DMS53 treated with DMSO at 0.1 percent for 48 hours (cell line): ENCODE results near the gene HOXA1.

Source experiments
- DNase-seq: peaks from one replicate; lab custom pipeline; 2025; ENCODE audit not compliant: unreplicated experiment; lab: John Stamatoyannopoulos, UW

The HOXA1 gene

GRCh38 chr7:27094304-27095049 lies 1.3 kb downstream of the HOXA1 start:
- DNase-seq: no peak

- no peak for DNase-seq
These were observed 2.5 kb downstream of the HOXA1 start for GRCh38 chr7:27093184-27093895.

GRCh38 chr7:27092819-27093110 lies 3.0 kb downstream of the HOXA1 start:
- DNase-seq: no peak

- no peak for DNase-seq
These were observed 3.6 kb downstream of the HOXA1 start for GRCh38 chr7:27091941-27092818.

- peak; percentile 94 for DNase-seq
These were observed 4.7 kb downstream of the HOXA1 start for GRCh38 chr7:27091105-27091504.

GRCh38 chr7:27088002-27088922 lies 7.5 kb downstream of the HOXA1 start:
- no peak for DNase-seq

GRCh38 chr7:27083646-27084045 lies 12.2 kb downstream of the HOXA1 start:
- peak; percentile 55 for DNase-seq

- DNase-seq: no peak
These were observed 13.6 kb downstream of the HOXA1 start for GRCh38 chr7:27082171-27082570.

- no peak for DNase-seq
These were observed 14.9 kb downstream of the HOXA1 start for GRCh38 chr7:27080844-27081436.

GRCh38 chr7:27079234-27079975 lies 16.4 kb downstream of the HOXA1 start:
- DNase-seq: no peak

GRCh38 chr7:27078616-27079233 lies 17.1 kb downstream of the HOXA1 start:
- no peak for DNase-seq

- DNase-seq: no peak
These were observed 22.7 kb downstream of the HOXA1 start for GRCh38 chr7:27073076-27073475.

- no peak for DNase-seq
These were observed 24.0 kb downstream of the HOXA1 start for GRCh38 chr7:27071622-27072390.

GRCh38 chr7:27068259-27068658 lies 27.5 kb downstream of the HOXA1 start:
- DNase-seq: no peak

- DNase-seq: no peak
These were observed 29.7 kb downstream of the HOXA1 start for GRCh38 chr7:27066148-27066547.

- no peak for DNase-seq
These were observed 30.1 kb downstream of the HOXA1 start for GRCh38 chr7:27065709-27066108.

- DNase-seq: no peak
These were observed 31.1 kb downstream of the HOXA1 start for GRCh38 chr7:27064661-27065060.

GRCh38 chr7:27064159-27064558 lies 31.6 kb downstream of the HOXA1 start:
- DNase-seq: no peak
